Body of pancreas (tissue), 4 donors: ENCODE measurements around the gene SMIM13.

Source experiments
- CTCF ChIP-seq, 7 experiments: fragments of 450-650 bp in 4 of 7; fragments of 200-600 bp in 3 of 7; sonication (generic) in 3 of 7; IDR thresholded peaks; one replicate each; pipeline ENCODE4 v1.5.1; 2016 to 2019; ENCODE audit warnings: antibody characterized with exemption in 7 of 7
- POLR2A ChIP-seq, 3 donors: fragments of 450-650 bp; IDR thresholded peaks; one replicate each; pipeline ENCODE4 v1.6.1; 2016; ENCODE audit warnings: antibody characterized with exemption in 3 of 3, mild to moderate bottlenecking in 2 of 3

- TF ChIP-seq CTCF (IDR thresholded peaks at IDR 0.05): no peak
- no peak for TF ChIP-seq POLR2A (IDR thresholded peaks at IDR 0.05)
Measured at GRCh38 chr6:11094941-11095340, 1.3 kb downstream of the SMIM13 start.
